ENCODE measurements around the gene KIF20B.
A peak's percentile ranks its signal among the peaks of the same experiment; 100 is the strongest.
"Not testable (repeated sequence)": the region's sequence is repeated elsewhere in the genome, so short reads cannot be mapped to it uniquely, and the experiment has no call there.

Gene KIF20B

GRCh38 chr10:89693176-89693575 lies 8.2 kb upstream of the KIF20B start:
- DNase-seq = no peak

DNA sequence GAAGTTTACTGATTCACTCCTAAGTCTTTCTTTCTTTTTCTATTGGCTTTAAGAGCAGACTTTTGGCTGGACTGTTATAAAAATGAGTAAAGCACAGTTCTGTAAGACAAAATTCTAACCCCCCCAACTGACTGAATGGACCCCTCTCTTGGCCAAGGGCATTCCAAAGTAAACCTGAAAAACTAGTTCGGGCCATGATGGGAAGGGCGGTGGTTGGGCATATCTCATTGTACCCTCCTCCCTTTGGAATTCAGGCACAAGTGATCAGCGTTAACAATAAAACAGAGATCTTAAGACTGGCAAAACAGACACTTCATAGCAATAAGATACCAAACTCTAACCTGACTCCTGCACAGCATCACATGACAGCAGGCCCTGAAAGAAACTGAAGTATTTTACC lies 6.1 kb upstream of the KIF20B start:
- no peak for DNase-seq

- no peak for DNase-seq
Observed at GRCh38 chr10:89697946-89698345, 3.4 kb upstream of the KIF20B start.

- DNase-seq = no peak
Observed at GRCh38 chr10:89699581-89700064, 1.8 kb upstream of the KIF20B start.

- no peak for DNase-seq
Observed at GRCh38 chr10:89700923-89701241, 508 bp upstream of the KIF20B start.

DNA sequence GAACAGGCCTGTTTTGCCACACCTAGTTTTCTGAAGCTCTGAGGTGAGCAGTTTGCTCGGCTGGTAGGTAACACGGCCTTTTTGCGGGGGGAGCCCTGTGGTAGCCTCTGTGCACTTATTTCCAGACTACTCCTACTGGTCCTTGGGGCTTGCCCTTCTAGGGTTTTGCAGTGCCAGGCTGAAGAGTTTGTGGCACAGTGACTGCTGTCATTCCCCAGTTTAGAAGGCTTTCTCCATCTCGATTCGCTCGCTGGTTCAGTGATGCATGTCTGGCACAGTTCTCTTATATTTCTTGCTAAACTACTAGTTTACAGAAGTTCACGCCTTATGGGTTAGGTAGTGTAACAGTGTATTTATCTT lies 711 bp downstream of the KIF20B start:
- DNase-seq = no peak

GRCh38 chr10:89705466-89705865 lies 4.1 kb downstream of the KIF20B start:
- no peak for DNase-seq

DNA sequence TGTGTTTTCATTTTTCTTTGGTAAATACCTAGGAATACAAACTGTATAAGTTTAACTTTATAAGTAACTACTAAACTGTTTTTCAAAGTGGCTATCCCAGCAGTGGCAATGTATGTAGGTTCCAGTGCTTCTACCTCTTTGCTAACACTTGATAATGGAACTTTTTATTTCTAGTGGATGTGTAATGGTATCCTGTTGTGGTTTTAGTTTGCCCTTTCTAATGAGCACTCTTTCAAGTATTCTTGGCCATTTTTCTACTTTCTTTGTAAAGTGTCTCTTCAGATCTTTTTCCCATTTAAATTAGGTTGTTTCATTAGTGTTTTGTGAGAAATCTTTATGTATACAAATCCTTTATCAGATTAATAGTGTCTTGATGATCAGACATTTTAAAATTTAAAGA lies 4.6 kb downstream of the KIF20B start:
- peak; percentile 25 for DNase-seq

GRCh38 chr10:89707372-89707771 lies 6.0 kb downstream of the KIF20B start:
- DNase-seq = no peak

- peak; percentile 19 for DNase-seq
Observed at GRCh38 chr10:89710753-89711152, 9.4 kb downstream of the KIF20B start.

DNA sequence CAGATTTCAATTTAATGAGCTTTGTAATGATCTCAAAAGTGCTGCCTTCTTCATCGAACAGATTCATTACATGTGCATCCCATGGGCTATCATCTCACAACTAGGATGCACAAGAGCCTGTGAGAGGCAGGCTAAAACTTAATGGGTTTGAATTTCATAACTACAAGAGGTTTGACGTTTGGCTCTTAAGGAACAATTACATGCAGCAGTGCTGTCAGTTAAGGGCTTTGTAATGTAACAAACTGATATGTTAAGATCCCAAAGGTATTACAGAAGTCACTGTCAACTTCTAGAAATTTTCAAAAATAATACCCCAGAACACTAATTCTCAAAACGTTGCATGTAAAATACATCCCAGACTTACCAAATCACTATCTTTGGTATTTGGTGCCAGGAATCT lies 33.2 kb downstream of the KIF20B start:
- no peak for DNase-seq

- no peak for DNase-seq
Observed at GRCh38 chr10:89738551-89739209, 37.3 kb downstream of the KIF20B start.

- no peak for DNase-seq
Observed at GRCh38 chr10:89741126-89741762, 39.9 kb downstream of the KIF20B start.

GRCh38 chr10:89744026-89744425 lies 42.6 kb downstream of the KIF20B start:
- peak; percentile 64 for DNase-seq

DNA sequence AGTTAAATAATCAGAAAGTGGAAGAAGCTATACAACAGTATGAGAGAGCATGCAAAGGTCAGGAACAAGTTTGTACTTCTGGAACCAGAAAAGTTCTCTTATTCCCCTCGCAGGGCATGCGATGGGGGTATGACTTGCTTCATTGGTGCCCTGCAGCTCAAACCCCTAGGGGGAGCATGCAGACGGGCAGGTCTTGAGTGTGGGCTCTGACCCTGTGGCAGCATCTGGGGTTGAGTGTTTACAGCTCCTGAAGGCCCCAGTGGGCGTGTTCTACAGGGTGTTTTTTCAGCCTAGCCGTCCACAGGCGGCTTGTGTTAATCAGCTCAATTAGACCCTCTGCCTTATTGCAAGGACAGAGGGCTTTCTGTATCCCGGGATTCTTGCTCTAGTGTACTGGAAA lies 44.5 kb downstream of the KIF20B start:
- DNase-seq = no peak

DNA sequence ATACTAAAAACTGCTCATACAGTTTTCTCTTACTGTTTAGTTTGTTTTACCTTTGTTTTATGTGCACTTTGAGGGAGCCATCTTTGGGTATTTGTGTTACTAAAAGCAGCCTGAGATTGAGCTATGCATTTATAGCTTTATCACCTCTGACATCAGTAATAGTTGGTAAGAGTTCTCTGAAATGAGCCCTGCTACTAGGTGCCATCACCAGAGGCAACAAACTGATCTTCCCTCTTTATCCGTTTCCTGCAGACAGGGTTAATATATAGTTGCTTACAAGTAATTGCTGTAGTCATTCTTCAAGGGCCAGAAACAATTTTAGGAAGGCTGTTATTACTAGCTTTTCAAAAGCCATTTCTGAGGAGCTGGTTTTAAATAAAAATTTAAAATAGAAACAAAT lies 49.1 kb downstream of the KIF20B start:
- no peak for DNase-seq

DNA sequence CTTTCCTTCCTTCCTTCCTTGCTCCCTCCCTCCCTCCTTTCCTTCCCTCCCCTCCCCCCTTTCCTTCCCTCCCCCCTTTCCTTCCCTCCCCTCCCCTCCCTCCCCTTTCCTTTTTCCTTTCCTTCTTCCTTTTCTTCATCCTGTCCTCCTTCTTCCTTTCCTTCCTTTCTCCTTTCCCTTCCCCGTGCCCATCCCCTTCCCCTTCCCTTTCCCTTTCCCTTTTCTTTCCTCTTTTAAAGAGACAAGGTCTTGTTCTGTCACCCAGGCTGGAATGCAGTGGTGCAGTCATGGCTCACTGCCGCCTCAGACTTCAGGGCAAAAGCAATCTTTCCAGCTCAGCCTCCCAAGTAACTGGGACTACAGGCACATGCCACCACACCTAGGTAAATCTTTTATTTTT lies 54.0 kb downstream of the KIF20B start:
- no peak for DNase-seq

DNA sequence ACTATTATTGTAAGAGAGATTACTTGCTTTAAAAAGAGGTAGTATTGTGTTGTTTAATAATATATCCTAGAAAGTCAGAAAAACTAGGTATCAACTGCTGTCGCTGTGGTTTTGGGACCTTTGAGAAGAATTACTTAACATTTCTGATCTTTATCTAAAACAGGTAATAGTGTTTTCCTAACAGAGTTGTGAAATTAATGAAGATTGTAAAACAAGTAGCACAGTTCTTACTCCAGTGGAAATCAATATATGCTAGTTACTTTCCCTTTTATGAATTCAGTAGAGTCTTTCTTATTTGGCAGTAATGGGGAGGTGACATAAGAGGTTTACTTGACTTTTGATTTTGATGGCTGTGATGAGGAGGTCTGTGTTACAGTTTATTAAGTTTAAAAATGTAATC lies 58.1 kb downstream of the KIF20B start:
- no peak for DNase-seq

GRCh38 chr10:89763671-89764070 lies 62.3 kb downstream of the KIF20B start:
- not testable (repeated sequence) for DNase-seq

DNA sequence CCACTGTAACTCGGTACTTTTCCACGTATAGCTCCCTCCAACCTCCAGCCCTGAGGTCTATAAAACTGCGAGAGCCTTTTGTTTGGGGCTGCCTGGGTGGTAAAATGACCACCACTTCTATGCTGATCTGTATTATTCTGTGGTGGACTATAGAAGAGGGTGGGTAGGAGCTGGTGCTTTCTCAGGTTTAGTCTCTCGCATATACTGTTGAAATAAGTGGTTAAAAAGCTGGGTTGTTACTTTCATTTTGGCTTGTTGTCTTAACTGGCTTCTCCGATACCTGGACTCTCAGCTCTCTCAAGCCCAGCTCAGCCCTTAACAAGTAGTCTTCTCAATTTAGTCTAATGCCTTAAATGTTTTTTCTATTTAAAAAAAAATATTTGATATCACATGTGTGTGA lies 70.3 kb downstream of the KIF20B start:
- no peak for DNase-seq

DNA sequence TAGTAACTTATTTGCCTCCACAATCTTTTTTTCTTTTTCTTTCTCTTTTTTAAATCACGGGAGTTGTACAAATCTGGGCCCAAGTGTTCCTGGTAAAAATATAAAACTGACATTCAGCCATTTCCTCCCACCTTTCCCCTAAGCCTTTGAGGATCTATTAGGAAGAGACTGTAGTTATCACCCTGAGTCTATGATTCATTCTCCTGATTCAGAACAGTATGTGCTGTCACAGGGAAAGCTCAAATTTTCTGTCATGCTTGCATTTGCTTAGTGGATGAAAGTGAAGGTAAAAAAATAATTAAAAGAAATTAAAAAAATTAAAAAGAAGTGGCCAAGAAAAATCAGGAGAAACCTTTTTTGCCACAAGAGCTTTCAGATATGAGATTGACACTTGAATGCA lies 71.7 kb downstream of the KIF20B start:
- DNase-seq = no peak

DNA sequence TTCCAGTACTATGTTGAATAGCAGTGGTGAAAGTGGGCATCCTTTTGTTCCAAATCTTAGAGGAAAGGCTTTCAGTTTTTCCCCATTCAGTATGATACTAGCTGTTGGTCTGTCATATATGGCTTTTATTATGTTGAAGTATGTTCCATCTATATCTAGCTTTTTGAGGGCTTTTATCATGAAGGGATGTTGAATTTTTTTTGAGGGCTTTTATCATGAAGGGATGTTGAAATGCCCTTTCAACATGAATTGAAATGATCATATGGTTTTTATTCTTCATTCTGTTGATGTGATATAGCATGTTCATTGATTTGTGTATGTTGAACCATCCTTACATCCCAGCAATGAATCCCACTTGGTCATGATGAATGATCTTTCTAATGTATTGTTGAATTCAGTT lies 75.3 kb downstream of the KIF20B start:
- no peak for DNase-seq

GRCh38 chr10:89782470-89782869 lies 81.1 kb downstream of the KIF20B start:
- no peak for DNase-seq

DNA sequence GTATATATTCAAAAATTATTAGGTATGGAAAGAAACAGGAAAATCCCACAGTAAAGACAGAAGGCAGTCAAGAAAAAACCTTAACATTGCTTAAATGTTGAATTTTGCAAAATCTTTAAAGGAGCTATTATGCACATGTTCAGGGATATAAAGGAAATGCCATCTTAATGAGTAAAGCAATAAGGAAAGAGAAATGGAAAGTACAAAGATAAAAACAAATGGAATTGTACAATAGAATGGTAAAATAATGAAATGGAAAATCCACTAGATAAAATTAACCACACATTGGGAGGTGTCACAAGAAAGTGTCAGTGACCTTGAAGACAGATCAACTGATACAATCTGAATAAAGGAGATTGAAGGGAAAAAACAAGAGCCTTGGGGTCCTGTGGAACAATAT lies 82.0 kb downstream of the KIF20B start:
- peak; percentile 4 for DNase-seq

DNA sequence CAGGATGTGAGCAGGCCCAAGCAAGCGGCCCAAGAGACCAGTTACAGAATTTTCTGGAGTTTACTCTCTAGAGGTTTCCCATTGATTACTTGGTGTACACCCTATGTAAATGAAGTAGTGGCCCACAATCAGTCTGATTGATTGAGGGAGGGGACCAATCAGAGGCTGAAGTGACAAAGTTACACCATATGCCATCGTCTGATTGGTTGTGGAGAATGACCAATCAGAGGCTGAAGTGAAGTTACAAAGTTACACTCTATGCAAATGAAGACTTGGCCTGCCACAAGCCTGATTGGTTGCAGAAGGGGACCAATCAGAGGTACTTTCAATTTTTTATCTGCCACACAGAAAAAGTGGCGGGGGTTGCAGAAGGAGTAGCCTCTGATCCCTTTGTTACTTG lies 83.7 kb downstream of the KIF20B start:
- DNase-seq = no peak
